Activated CD4-positive, alpha-beta T cell treated with anti-CD3 and anti-CD28 coated beads, Interleukin-2, amount 50 U/mL, for 1 hour (primary cell): Measurements from ENCODE around the gene BANF2.
"Not testable (repeated sequence)": the region's sequence is repeated elsewhere in the genome, so short reads cannot be mapped to it uniquely, and the experiment has no call there.

Source experiments
- DNase-seq: peaks from one replicate; pipeline ENCODE4 v3.0.0-alpha.2; 2020

The BANF2 gene

DNA sequence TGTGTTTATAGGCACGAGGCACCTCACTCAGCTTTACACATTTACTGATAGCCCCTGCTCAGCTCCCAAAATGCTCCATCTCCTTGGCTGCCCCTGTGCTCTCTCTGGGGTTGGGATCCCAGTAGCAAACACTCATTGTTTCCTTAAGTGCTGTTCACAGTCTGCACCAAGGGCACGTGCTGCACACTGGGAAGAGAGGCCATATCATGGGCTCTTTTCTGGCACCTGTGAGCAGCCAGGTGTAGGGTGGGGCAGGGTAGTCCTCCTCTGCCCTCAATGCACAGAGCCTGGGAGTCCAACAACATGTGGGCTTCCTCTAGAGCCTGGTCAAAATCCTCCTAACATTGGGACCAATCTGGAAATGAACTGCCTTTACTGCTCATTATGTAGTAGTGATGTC, 67.9 kb downstream of the BANF2 start:
- DNase-seq = no peak

DNA sequence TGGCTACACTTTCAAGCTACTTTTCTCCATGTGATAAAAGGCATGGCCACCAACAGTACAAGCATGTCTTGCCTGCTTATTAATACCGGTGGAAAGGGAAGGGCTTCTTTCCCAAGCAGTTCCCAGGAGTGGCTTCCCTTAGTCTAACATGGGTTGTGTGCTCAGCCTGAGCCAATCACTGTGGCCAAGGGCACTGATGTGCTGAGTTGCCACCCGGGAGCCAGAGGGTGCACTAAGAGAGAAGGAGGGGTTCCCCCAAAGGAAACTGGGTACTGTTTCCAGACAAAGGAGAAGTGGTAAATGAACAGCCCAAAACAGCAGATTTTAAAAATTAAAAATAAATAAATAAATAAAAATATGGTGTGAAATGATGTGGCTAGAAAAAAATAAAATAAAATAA, 68.5 kb downstream of the BANF2 start:
- DNase-seq = no peak

DNA sequence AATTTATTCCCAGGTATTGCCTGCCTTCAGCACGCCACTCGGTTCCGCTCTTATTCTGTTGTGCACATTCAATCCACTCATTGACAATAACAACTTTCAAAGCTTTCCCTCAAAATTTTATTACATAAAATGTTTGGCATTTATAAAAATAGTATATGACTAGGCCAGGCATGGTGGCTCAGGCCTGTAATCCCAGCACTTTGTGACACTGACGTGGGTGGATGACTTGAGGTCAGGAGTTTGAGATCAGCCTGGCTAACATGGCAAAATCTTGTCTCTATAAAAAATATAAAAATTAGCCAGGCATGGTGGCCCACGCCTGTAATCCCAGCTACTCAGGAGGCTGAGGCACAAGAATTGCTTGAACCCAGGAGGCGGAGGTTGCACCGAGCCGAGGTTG, 70.0 kb downstream of the BANF2 start:
- not testable (repeated sequence) for DNase-seq

DNA sequence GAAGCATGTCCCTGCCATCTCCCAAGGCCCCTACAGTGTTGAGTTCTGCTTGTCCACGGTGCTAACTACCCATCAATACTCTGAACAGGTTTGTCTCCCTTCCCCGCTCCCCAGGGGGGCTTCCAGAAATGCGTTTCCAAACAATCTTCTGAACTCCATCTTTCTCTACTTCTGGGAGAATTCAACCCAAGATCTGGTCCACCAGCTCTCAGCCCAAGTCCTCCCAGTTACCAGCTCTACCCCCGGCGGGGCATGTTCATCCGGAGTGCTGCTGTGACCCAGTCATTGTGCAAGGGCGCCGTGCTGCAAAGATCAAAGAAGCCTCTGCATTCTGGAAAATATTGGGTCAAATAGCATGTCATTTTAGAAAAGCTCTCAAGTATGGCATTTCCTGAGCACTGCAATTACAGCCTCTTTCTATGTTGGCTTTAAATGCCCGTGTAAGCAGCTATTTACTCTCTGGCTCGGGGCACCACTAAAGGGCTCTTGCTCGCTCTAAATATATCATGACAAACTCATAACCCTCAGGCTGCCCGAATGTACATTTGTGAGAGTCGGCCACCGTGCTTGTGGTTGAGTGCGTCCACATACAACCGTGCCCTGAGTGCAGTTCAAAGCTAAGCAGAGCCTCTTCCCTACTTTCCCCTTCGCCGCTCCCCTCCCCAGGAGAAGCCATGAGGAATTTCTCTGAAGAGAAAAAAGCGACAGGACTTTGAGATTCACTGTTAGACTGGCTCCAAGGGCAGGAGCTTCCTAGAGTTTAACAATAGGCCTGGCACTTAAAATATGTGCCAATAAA, 71.6 kb downstream of the BANF2 start:
- DNase-seq = no peak

DNA sequence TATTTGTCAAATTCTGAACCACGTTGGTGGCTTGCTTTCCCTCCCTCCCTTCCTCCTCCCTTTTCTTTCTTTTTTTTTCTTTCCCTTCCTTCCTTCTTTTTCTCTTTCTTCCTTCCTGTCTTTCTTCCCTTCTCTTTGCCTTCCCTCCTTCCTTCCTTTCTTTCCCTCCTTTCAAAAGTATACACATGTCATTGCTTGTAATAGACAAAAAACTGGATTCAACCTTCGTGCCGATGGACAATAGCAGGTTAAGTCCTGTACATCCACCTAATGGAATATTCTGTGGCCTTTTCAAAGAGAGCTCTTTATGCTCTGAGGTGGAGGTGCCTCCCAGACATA, 72.2 kb downstream of the BANF2 start:
- no peak for DNase-seq

DNA sequence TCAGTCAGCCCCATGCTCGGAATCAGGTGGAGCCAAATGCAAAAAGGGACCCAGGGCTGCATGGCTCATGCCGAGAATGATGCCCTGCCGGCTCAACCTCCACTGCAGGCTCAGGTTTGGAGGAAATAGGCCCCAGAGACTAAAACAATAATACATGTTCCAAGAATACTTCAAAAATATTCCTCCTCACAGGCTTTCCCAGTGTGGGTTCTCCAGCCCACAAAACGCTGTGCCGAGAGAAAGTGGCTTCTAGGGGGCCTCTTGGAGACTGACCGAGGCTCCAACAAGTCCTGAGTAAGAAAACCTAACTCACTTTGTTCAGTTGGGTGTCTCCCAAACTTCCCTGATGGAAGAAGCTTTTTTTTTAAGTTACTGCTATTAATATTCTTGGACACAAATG, 73.9 kb downstream of the BANF2 start:
- DNase-seq = no peak

DNA sequence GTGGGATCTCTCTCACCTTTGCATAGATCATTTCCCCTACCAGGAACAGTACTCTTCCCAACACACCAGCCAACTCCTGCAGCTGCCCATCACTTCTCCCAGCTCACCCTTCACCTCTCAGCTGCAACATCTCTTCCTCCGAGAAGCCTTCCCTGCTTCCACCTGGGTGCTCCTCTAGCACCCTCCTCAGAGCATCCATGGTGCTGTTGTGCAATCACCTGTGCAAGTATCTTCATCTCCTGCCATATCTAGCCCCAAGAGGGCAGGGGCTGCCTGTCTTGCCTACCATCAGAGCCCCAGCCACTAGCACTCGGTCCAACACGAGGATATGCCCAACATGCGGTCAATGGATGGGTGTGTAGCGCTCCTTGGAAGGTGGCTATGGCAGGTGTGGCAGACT, 75.8 kb downstream of the BANF2 start:
- no peak for DNase-seq

DNA sequence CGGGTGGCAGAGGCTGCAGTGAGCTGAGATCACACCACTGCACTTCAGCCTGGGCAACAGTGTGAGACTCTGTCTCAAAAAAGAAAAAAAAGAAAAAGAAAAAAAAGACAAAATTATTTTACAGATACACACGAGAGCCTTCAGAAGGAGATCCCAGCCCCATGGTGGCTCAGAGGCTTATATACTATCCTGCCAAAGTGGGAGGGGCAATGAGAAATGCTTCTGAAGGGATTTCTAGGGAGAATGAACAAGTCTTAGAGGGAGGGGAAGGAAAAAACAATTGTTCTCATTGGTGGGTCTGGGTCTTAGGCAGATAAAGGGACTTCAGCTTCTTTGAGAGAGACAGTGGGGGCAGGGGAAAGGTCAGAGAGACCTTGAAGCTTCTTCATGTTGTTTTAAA, 76.8 kb downstream of the BANF2 start:
- no peak for DNase-seq

DNA sequence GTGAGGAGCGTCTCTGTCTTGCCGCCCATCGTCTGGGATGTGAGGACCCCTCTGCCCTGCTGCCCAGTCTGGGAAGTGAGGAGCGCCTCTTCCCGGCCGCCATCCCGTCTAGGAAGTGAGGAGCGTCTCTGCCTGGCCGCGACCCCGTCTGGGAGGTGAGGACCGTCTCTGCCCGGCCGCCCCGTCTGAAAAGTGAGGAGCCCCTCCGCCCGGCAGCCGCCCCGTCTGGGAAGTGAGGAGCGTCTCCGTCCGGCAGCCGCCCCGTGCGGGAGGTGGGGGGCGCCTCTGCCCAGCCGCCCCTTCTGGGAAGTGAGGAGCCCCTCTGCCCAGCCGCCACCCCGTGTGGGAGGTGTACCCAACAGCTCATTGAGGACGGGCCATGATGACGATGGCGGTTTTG, 79.2 kb downstream of the BANF2 start:
- DNase-seq = not testable (repeated sequence)

DNA sequence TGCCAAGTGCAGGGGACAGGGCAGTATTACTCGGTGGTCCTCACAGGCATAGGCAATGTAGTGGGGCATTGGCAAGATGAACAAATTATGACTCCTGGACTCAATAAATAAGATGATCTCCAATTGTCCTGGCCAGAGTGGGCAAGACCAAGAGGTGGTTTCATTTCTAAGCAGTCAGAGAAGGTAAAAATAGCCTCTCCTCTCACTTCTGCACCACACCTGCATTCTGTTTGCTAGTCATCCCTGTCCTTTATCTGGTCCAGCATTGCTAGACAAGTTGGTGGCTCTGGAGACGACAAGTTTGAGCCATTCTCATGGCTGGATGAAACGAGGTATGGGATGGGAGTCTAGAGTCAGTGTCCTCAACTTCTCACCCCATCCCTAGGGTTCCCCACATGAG, 83.0 kb downstream of the BANF2 start:
- DNase-seq = no peak

DNA sequence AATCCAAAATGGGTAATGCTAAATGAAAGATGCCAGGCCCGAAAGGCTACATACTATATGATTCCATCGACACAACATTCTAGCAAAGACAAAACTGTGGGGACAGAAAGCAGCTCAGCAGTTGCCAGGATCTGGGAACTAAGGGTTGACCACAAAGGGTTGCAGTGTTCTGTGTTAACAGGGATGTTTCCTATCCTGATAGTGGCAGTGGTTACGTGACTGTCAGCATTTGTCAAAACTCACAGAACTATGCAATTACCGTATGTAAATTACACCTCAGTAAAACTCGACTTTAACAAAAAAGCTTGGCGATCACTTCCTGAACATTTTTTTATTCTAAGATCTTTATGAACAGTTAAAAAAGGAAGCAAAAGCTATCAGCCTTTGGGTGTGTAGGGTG, 83.9 kb downstream of the BANF2 start:
- no peak for DNase-seq

DNA sequence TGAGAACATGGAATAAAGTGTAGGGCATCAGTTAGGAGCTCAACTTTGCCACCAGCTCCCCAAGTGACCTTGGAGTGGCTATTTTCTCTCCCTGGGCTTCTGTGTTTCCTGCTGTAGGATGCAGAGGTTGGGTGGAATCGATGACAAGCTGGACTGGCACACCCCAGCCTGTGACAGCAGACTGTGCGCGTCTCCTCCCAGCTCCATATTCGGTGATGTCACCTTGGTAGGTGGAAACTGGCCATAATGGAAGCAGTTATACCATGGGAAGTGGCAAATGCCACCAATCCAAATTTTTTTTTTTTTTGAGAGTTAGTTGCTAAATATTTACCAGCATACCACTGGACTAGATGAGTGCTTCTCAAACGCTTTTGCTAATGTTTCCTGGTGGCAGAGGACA, 85.2 kb downstream of the BANF2 start:
- DNase-seq = no peak
